Urinary bladder (tissue), 4 donors: ENCODE data around the gene ZNF736. TPM values are rescaled to one million over a fixed set of nuclear protein-coding genes. Genes with fewer than 3 reads are reported as not detected.
A peak's percentile ranks its signal among the peaks of the same experiment; 100 is the strongest.
"Not testable (repeated sequence)": the region's sequence is repeated elsewhere in the genome, so short reads cannot be mapped to it uniquely, and the experiment has no call there.

ENCODE experiments used
- DNase-seq: peaks from one replicate; pipeline ENCODE4 v3.0.0-alpha.2; 2015; ENCODE audit errors: extremely low spot score
- H3K27ac ChIP-seq: one replicate; pipeline ENCODE4 v1.5.1; 2013; ENCODE audit warnings: low read depth, mild to moderate bottlenecking, moderate library complexity
- H3K36me3 ChIP-seq: one replicate; pipeline ENCODE4 v1.6.1; 2013; ENCODE audit warnings: mild to moderate bottlenecking, moderate library complexity; ENCODE audit not compliant: insufficient read depth
- H3K4me1 ChIP-seq: one replicate; pipeline ENCODE4 v1.6.1; 2013; ENCODE audit warnings: mild to moderate bottlenecking, moderate library complexity; ENCODE audit not compliant: insufficient read depth
- H3K4me3 ChIP-seq: one replicate; pipeline ENCODE4 v1.5.1; 2013; ENCODE audit warnings: low read depth, low read length
- WGBS: extraction: QIAGEN DNeasy Blood & Tissue Kit; methylation state at CpG from one replicate; pipeline ENCODE4 v1.1.7; 2013; 5-methylcytosine and 5-hydroxymethylcytosine counted together
- polyA plus RNA-seq: library from polyadenylated mRNA; stranded (reverse); fragments of 200-250 nt; gene quantifications from one replicate; pipeline ENCODE4 v1.2.3, GENCODE V29; 2013
- total RNA-seq: library from RNA; depleted of rRNA; stranded (reverse); fragments of >200 nt; gene quantifications from one replicate; pipeline ENCODE4 v1.2.3, GENCODE V29; 2014
- donor health status: healthy with polysubstance abuse.
- donor health status: healthy.

ZNF736 gene
- 42.7 TPM for total RNA-seq
- 3.5 TPM for polyA plus RNA-seq

GRCh38 chr7:64313740-64314491 lies at the start of gene ZNF736:
Gene ZNF736, plus strand, starts transcription at chr7:64313961. Its CDS starts 190 bp downstream, at chr7:64314151.
- Histone ChIP-seq H3K27ac (peak within 1 kb of the TSS; percentile 74), H3K4me1 (peaks cover 2% of the 10 kb centered on the region), H3K36me3 (no peaks in the 10 kb centered on the region), H3K4me3 (peak within 1 kb of the TSS; percentile 79)
- WGBS = under 1% methylated on average over 33 of the region's 33 CpGs
- DNase-seq = peak; percentile 93

- no peak for DNase-seq
- WGBS = 83% methylated on average over 1 of the region's 1 CpG
These were observed 47.3 kb upstream of the ZNF736 start for GRCh38 chr7:64266341-64266919.

GRCh38 chr7:64277630-64278029 lies 36.1 kb upstream of the ZNF736 start:
- Histone ChIP-seq H3K4me3 (no peak overlapping the region), H3K27ac (no peak overlapping the region), H3K4me1 (no peaks in the 10 kb centered on the region), H3K36me3 (no peaks in the 10 kb centered on the region)
- WGBS = 56% methylated on average over 2 of the region's 2 CpGs
- no peak for DNase-seq

More at GRCh38 chr7:64266341-64266919, 47.3 kb upstream of the ZNF736 start:
- Histone ChIP-seq H3K36me3 (no peaks in the 10 kb centered on the region), H3K4me1 (no peaks in the 10 kb centered on the region), H3K27ac (no peak overlapping the region), H3K4me3 (no peak overlapping the region)

GRCh38 chr7:64294701-64295420 lies 18.9 kb upstream of the ZNF736 start:
- no peaks in the 10 kb centered on the region for H3K4me1 ChIP-seq
- WGBS = 53% methylated on average over 1 of the region's 1 CpG
- DNase-seq = no peak
- no peaks in the 10 kb centered on the region for H3K36me3 ChIP-seq
- H3K4me3 ChIP-seq = no peak overlapping the region
- H3K27ac ChIP-seq = no peak overlapping the region

GRCh38 chr7:64297418-64297817 lies 16.3 kb upstream of the ZNF736 start:
- not testable (repeated sequence) for H3K27ac ChIP-seq

GRCh38 chr7:64300641-64301405 lies 12.9 kb upstream of the ZNF736 start:
- DNase-seq = no peak
- no peak overlapping the region for H3K27ac ChIP-seq
- no peaks in the 10 kb centered on the region for H3K36me3 ChIP-seq
- 87% methylated on average over 9 of the region's 9 CpGs for WGBS
- H3K4me3 ChIP-seq = no peak overlapping the region
- H3K4me1 ChIP-seq = no peaks in the 10 kb centered on the region

More at GRCh38 chr7:64297418-64297817, 16.3 kb upstream of the ZNF736 start:
- DNase-seq, H3K4me3 ChIP-seq, H3K4me1 ChIP-seq, H3K36me3 ChIP-seq: not testable (repeated sequence)
- 62% methylated on average over 1 of the region's 1 CpG for WGBS

GRCh38 chr7:64307254-64308015 lies 6.3 kb upstream of the ZNF736 start:
- H3K27ac ChIP-seq = peak overlapping the region; percentile 77
- no peaks in the 10 kb centered on the region for H3K4me1 ChIP-seq
- peak overlapping the region; percentile 46 for H3K4me3 ChIP-seq
- no peaks in the 10 kb centered on the region for H3K36me3 ChIP-seq
- peak; percentile 90 for DNase-seq
- 3% methylated on average over 33 of the region's 33 CpGs for WGBS

- Histone ChIP-seq H3K27ac (no peak overlapping the region), H3K4me3 (no peak overlapping the region), H3K36me3 (no peaks in the 10 kb centered on the region), H3K4me1 (no peaks in the 10 kb centered on the region)
- DNase-seq = no peak
- 59% methylated on average over 7 of the region's 7 CpGs for WGBS
These were observed 5.8 kb upstream of the ZNF736 start for GRCh38 chr7:64308016-64308270.

GRCh38 chr7:64310426-64310825 lies 3.3 kb upstream of the ZNF736 start:
- no peak overlapping the region for H3K4me3 ChIP-seq
- H3K4me1 ChIP-seq = peaks cover 2% of the 10 kb centered on the region
- H3K36me3 ChIP-seq = no peaks in the 10 kb centered on the region
- H3K27ac ChIP-seq = no peak overlapping the region
- DNase-seq = no peak
- WGBS = 98% methylated on average over 3 of the region's 3 CpGs

GRCh38 chr7:64312826-64313225 lies 935 bp upstream of the ZNF736 start:
- no peak for DNase-seq
- Histone ChIP-seq H3K36me3 (no peaks in the 10 kb centered on the region), H3K4me1 (peaks cover 2% of the 10 kb centered on the region), H3K27ac (no peak overlapping the region), H3K4me3 (no peak overlapping the region)
- 56% methylated on average over 2 of the region's 2 CpGs for WGBS

GRCh38 chr7:64314566-64314965 lies 805 bp downstream of the ZNF736 start:
- 13% methylated on average over 10 of the region's 10 CpGs for WGBS
- Histone ChIP-seq H3K4me1 (peaks cover 2% of the 10 kb centered on the region), H3K27ac (no peak overlapping the region), H3K36me3 (no peaks in the 10 kb centered on the region), H3K4me3 (peak overlapping the region; percentile 79)
- no peak for DNase-seq

- H3K4me3 ChIP-seq, H3K27ac ChIP-seq, DNase-seq, H3K36me3 ChIP-seq, H3K4me1 ChIP-seq: not testable (repeated sequence)
- 59% methylated on average over 1 of the region's 1 CpG for WGBS
These were observed 2.4 kb downstream of the ZNF736 start for GRCh38 chr7:64316031-64316742.
